Measurements from ENCODE around the gene DOCK7.
"Not testable (repeated sequence)": the region's sequence is repeated elsewhere in the genome, so short reads cannot be mapped to it uniquely, and the experiment has no call there.

GRCh38 chr1:62694479-62694878 lies 6.3 kb upstream of the DOCK7 start:
- TF ChIP-seq CTCF (IDR thresholded peaks at IDR 0.05); FOXJ3 (CRISPR knock-in tag; IDR thresholded peaks at IDR 0.05); POLR2AphosphoS5 (IDR thresholded peaks at IDR 0.05; ENCODE audit: low read depth, low read length); REST (IDR thresholded peaks at IDR 0.05; ENCODE audit: low read depth, low read length); RFX5 (IDR thresholded peaks at IDR 0.05; ENCODE audit: low read length); MAX (IDR thresholded peaks at IDR 0.05; ENCODE audit: low read depth); EZH2phosphoT487 (IDR thresholded peaks at IDR 0.05; ENCODE audit: borderline replicate concordance, low read depth); YY1 (IDR thresholded peaks at IDR 0.05; ENCODE audit: low read depth): not testable (repeated sequence)

Data from SK-N-SH (cell line).